ENCODE results near the gene ENO2. TPM values are rescaled to one million over a fixed set of nuclear protein-coding genes. Genes with fewer than 3 reads are reported as not detected.

ENO2 gene
- total RNA-seq, 2 experiments from 2014 or later = 315 to 330 TPM

- Mint-ChIP-seq H3K4me3 (peak overlapping the region; percentile 99), H3K4me1 (ENCODE audit: low read depth) (peaks cover 63% of the 10 kb centered on the region)
- POLR2A ChIA-PET = interaction anchor here (0.7 to 11.2 kb wide), 8 partner anchors 10 to 144 kb away, joined by 3 to 198 read pairs (median 12); partner anchors contain the start of genes C12orf57, PTPN6 and RNU7-1
Measured at GRCh38 chr12:6968426-6968825, 54.0 kb downstream of the ENO2 start.

GRCh38 chr12:6970096-6970527 lies 55.7 kb downstream of the ENO2 start:
- intact Hi-C loops (cut with micrococcal nuclease) = no loop called here
- POLR2A ChIA-PET = interaction anchor here (0.6 to 11.2 kb wide), 4 partner anchors 12 to 29 kb away, joined by 3 to 198 read pairs (median 33); partner anchors contain the start of genes C12orf57, PTPN6 and RNU7-1
- Mint-ChIP-seq H3K27me3 (no peaks in the 10 kb centered on the region), H3K4me1 (ENCODE audit: low read depth) (peaks cover 59% of the 10 kb centered on the region), H3K9me3 (no peaks in the 10 kb centered on the region), H3K4me3 (peak overlapping the region; percentile 99), H3K36me3 (ENCODE audit: low read depth) (peaks cover 81% of the 10 kb centered on the region), H3K27ac (peak overlapping the region; percentile 100)
- ATAC-seq = peak; percentile 20
- CTCF ChIA-PET = interaction anchor here (2.7 kb wide), 1 partner anchor 25 kb away, joined by 28 read pairs; the partner anchor contains the start of genes C12orf57 and RNU7-1
- DNase-seq = no peak
- no peak for TF ChIP-seq CTCF (IDR thresholded peaks at IDR 0.05)

More at GRCh38 chr12:6968426-6968825, 54.0 kb downstream of the ENO2 start:
- no peaks in the 10 kb centered on the region for H3K9me3 Mint-ChIP-seq
- no peak for DNase-seq
- peaks cover 76% of the 10 kb centered on the region for H3K36me3 Mint-ChIP-seq (ENCODE audit: low read depth)
- H3K27ac Mint-ChIP-seq = peak overlapping the region; percentile 100
- intact Hi-C loops (cut with micrococcal nuclease) = no loop called here
- no peak for TF ChIP-seq CTCF (IDR thresholded peaks at IDR 0.05)
- CTCF ChIA-PET = interaction anchor here (1.0 to 2.7 kb wide), 11 partner anchors 9 to 96 kb away, joined by 3 to 28 read pairs (median 4); partner anchors contain the start of genes C12orf57, PTPN6, RNU7-1 and SPSB2
- ATAC-seq = no peak
- H3K27me3 Mint-ChIP-seq = no peaks in the 10 kb centered on the region

Small RNAs within 50 kb of the gene (microRNA-seq; reads per million reads assigned to microRNA genes)
- gene MIR141 (ENCODE audit: borderline microRNAs expressed, borderline replicate concordance) (46.3 reads per million, percentile 56 among the genes with 10 or more reads in this experiment), gene MIR200C (ENCODE audit: borderline microRNAs expressed, borderline replicate concordance) (283 reads per million, percentile 79 among the genes with 10 or more reads in this experiment)

Other genes with a start within 250 kb of the ENO2 start
- gene ZNF384, start 225.2 kb upstream of the ENO2 start, total RNA-seq = 10 to 100 TPM; 55.2 to 56.7 TPM
- gene PIANP, start 213.8 kb upstream of the ENO2 start, total RNA-seq = not detected
- gene COPS7A, start 190.5 kb upstream of the ENO2 start, total RNA-seq = 10 to 100 TPM; 35.9 to 38.8 TPM
- gene MLF2, start 161.4 kb upstream of the ENO2 start, total RNA-seq = 100 to 1,000 TPM; 149 to 151 TPM
- gene PTMS, start 148.2 kb upstream of the ENO2 start, total RNA-seq = 10 to 100 TPM; 78.6 TPM
- 100 to 1,000 TPM; 264 to 268 TPM for gene LAG3, start 142.1 kb upstream of the ENO2 start, total RNA-seq
- 10 to 100 TPM; 11.1 to 14.1 TPM for gene CD4, start 125.1 kb upstream of the ENO2 start, total RNA-seq
- gene GPR162, start 92.8 kb upstream of the ENO2 start, total RNA-seq = 1 to 10 TPM; 2.0 to 2.1 TPM
- 1 to 10 TPM; 2.1 to 2.3 TPM for gene P3H3, start 86.2 kb upstream of the ENO2 start, total RNA-seq
- 1 to 10 TPM in 1 of 2 experiments, under 1 TPM in 1; 0.50 to 1.1 TPM for gene GNB3, start 73.7 kb upstream of the ENO2 start, total RNA-seq
- gene CDCA3, start 63.3 kb upstream of the ENO2 start, total RNA-seq = 10 to 100 TPM; 74.6 to 83.8 TPM
- 100 to 1,000 TPM; 109 to 112 TPM for gene USP5, start 62.4 kb upstream of the ENO2 start, total RNA-seq
- 1,000 to 10,000 TPM; 1,714 to 1,776 TPM for gene TPI1, start 47.0 kb upstream of the ENO2 start, total RNA-seq
- gene SPSB2, start 41.3 kb upstream of the ENO2 start, total RNA-seq = 1 to 10 TPM; 2.2 to 2.6 TPM
- gene LRRC23, start 9.8 kb upstream of the ENO2 start, total RNA-seq = 1 to 10 TPM; 4.6 to 5.3 TPM
- gene ATN1, start 13.4 kb downstream of the ENO2 start, total RNA-seq = 10 to 100 TPM; 26.4 to 28.5 TPM
- not detected for gene RNU7-1, start 29.2 kb downstream of the ENO2 start, total RNA-seq
- 100 to 1,000 TPM; 226 to 244 TPM for gene C12orf57, start 29.4 kb downstream of the ENO2 start, total RNA-seq
- 100 to 1,000 TPM; 485 to 489 TPM for gene PTPN6, start 36.8 kb downstream of the ENO2 start, total RNA-seq
- gene PHB2, start 56.1 kb downstream of the ENO2 start, total RNA-seq = 100 to 1,000 TPM; 419 to 428 TPM
- gene EMG1, start 56.3 kb downstream of the ENO2 start, total RNA-seq = 10 to 100 TPM; 88.6 to 97.8 TPM
- 10 to 100 TPM; 17.3 to 18.1 TPM for gene LPCAT3, start 103.9 kb downstream of the ENO2 start, total RNA-seq
- gene C1S, start 146.1 kb downstream of the ENO2 start, total RNA-seq = 1 to 10 TPM; 1.7 TPM
- gene C1R, start 177.9 kb downstream of the ENO2 start, total RNA-seq = 1 to 10 TPM in 1 of 2 experiments, under 1 TPM in 1; 0.97 to 2.4 TPM
- gene C1RL, start 194.6 kb downstream of the ENO2 start, total RNA-seq = 10 to 100 TPM; 10.5 to 11.8 TPM
- not detected for gene RBP5, start 214.3 kb downstream of the ENO2 start, total RNA-seq
- gene CLSTN3, start 215.8 kb downstream of the ENO2 start, total RNA-seq = 10 to 100 TPM; 29.0 to 30.8 TPM